ENCODE data around the gene RELCH. TPM values are rescaled to one million over a fixed set of nuclear protein-coding genes. Genes with fewer than 3 reads are reported as not detected.

RELCH gene
- total and polyA plus RNA-seq, 8 donors, result 23.8 to 40.7 (median 34.1) TPM

GRCh38 chr18:62332964-62333695, 146.1 kb downstream of the RELCH start:
- Histone ChIP-seq H3K27ac (no peak overlapping the region), H3K4me1 (peaks cover 8 to 29% of the 10 kb centered on the region in 2 donors), H3K36me3 (no peaks in the 10 kb centered on the region), H3K27me3 (peaks cover 0 to 44% of the 10 kb centered on the region in 2 donors), H3K4me3 (no peak overlapping the region), H3K9me3 (no peaks in the 10 kb centered on the region)
- TF ChIP-seq, protein P1, sequence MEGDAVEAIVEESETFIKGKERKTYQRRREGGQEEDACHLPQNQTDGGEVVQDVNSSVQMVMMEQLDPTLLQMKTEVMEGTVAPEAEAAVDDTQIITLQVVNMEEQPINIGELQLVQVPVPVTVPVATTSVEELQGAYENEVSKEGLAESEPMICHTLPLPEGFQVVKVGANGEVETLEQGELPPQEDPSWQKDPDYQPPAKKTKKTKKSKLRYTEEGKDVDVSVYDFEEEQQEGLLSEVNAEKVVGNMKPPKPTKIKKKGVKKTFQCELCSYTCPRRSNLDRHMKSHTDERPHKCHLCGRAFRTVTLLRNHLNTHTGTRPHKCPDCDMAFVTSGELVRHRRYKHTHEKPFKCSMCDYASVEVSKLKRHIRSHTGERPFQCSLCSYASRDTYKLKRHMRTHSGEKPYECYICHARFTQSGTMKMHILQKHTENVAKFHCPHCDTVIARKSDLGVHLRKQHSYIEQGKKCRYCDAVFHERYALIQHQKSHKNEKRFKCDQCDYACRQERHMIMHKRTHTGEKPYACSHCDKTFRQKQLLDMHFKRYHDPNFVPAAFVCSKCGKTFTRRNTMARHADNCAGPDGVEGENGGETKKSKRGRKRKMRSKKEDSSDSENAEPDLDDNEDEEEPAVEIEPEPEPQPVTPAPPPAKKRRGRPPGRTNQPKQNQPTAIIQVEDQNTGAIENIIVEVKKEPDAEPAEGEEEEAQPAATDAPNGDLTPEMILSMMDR (IDR thresholded peaks at IDR 0.05), result no peak
- intact Hi-C loops (cut with DNase I), result no loop called here
- DNase-seq, result no peak
- no peak for ATAC-seq

GRCh38 chr18:62334120-62334519, 147.1 kb downstream of the RELCH start:
- peaks cover 8 to 29% of the 10 kb centered on the region in 2 donors for H3K4me1 ChIP-seq
- H3K4me3 ChIP-seq, result no peak overlapping the region
- TF ChIP-seq, protein P1 (IDR thresholded peaks at IDR 0.05), result no peak
- no peak overlapping the region for H3K27ac ChIP-seq
- ATAC-seq (peak; percentile 49), DNase-seq (no peak)
- no peaks in the 10 kb centered on the region for H3K9me3 ChIP-seq
- H3K27me3 ChIP-seq, result peaks cover 0 to 43% of the 10 kb centered on the region in 2 donors
- intact Hi-C loops (cut with DNase I), result no loop called here
- H3K36me3 ChIP-seq, result no peaks in the 10 kb centered on the region

GRCh38 chr18:62335494-62335893, 148.4 kb downstream of the RELCH start:
- H3K4me3 ChIP-seq, result no peak overlapping the region
- DNase-seq, result no peak
- peaks cover 0 to 31% of the 10 kb centered on the region in 2 donors for H3K27me3 ChIP-seq
- H3K36me3 ChIP-seq, result no peaks in the 10 kb centered on the region
- no peaks in the 10 kb centered on the region for H3K9me3 ChIP-seq
- intact Hi-C loops (cut with DNase I), result no loop called here
- peaks cover 0 to 17% of the 10 kb centered on the region in 2 donors for H3K4me1 ChIP-seq
- no peak overlapping the region for H3K27ac ChIP-seq
- TF ChIP-seq, protein P1 (IDR thresholded peaks at IDR 0.05), result no peak
- no peak for ATAC-seq

DNA sequence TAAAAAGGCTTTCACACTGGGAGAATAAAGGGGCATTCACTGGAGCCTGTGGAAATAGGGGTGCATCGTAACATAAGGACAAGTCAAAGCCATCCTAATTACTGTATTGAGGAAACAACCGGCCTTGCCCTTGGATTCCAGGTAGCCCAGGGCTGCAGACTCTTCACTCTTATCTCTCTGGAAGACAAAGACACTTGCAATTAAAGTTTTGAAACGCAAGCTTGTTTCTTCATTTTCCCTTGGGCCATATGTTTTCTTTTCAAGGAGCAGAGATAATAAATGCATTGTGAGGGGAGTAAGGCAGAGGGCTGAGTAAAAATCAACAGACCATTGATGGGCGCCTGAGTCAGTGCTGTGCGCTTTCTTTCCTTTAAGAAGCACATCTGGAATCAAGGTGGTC, 149.6 kb downstream of the RELCH start:
- no peak overlapping the region for H3K27ac ChIP-seq
- peaks cover 0 to 7% of the 10 kb centered on the region in 2 donors for H3K4me1 ChIP-seq
- TF ChIP-seq, protein P1 (IDR thresholded peaks at IDR 0.05), result no peak
- no peak overlapping the region for H3K4me3 ChIP-seq
- H3K9me3 ChIP-seq, result no peaks in the 10 kb centered on the region
- DNase-seq (no peak), ATAC-seq (no peak)
- H3K27me3 ChIP-seq, result peaks cover 0 to 20% of the 10 kb centered on the region in 2 donors
- intact Hi-C loops (cut with DNase I), result no loop called here
- no peaks in the 10 kb centered on the region for H3K36me3 ChIP-seq

- Histone ChIP-seq H3K27me3 (peaks cover 0 to 18% of the 10 kb centered on the region in 2 donors), H3K9me3 (no peaks in the 10 kb centered on the region), H3K36me3 (no peaks in the 10 kb centered on the region), H3K4me3 (no peak overlapping the region), H3K27ac (no peak overlapping the region), H3K4me1 (peaks cover 0 to 2% of the 10 kb centered on the region in 2 donors)
- TF ChIP-seq, protein P1 (IDR thresholded peaks at IDR 0.05), result no peak
- no peak for ATAC-seq
- no peak for DNase-seq
- intact Hi-C loops (cut with DNase I), result no loop called here
Measured at GRCh38 chr18:62337336-62337735, 150.3 kb downstream of the RELCH start.

All from left lung (tissue), 10 donors.